Measurements from ENCODE around the gene PEAK1. TPM values are rescaled to one million over a fixed set of nuclear protein-coding genes. Genes with fewer than 3 reads are reported as not detected.

PEAK1 gene
- total and polyA plus RNA-seq, 2 donors (not counting 3 experiments of a cell fraction or from before 2014, with no cell fraction given), result 17.9 to 91.9 TPM

- ChIA-PET CTCF (interaction anchor here (1.6 to 4.7 kb wide), 2 partner anchors 80 to 126 kb away, joined by 9 to 34 read pairs; no protein-coding TSS in a partner anchor), POLR2A (no interaction called here)
- DNase-seq (ENCODE audit: low read depth, low spot score) (no peak), FAIRE-seq (no peak)
- H4K20me1 ChIP-seq (replicated peaks; ENCODE audit: control insufficient read depth, extremely low read depth, insufficient read depth, low read length), result peaks cover 21% of the 10 kb centered on the region
- no peaks in the 10 kb centered on the region for H3K27me3 ChIP-seq (ENCODE audit: control insufficient read depth in 2 of 2, insufficient read depth in 2 of 2, low read length in 2 of 2)
- no peak overlapping the region for H2AFZ ChIP-seq (ENCODE audit: low read depth, low read length)
- H3K36me3 ChIP-seq (ENCODE audit: control insufficient read depth in 2 of 2, extremely low read depth in 1 of 2, insufficient read depth in 2 of 2, low read length in 2 of 2), result no peaks in the 10 kb centered on the region
- no TSS peak for BruUV-seq (replicated peaks)
- H3K4me3 ChIP-seq (replicated peaks in 1 of 3; ENCODE audit: insufficient read depth in 1 of 3, low read depth in 1 of 3, low read length in 3 of 3), result no peak overlapping the region
- H3K27ac ChIP-seq (ENCODE audit: insufficient read depth, low read depth, low read length), result no peak overlapping the region
- dilution Hi-C loops (cut with MboI; ENCODE audit: extremely low pct_ligation_motif_present, low sequenced_read_pairs), result no loop called here
- intact Hi-C loops (cut with micrococcal nuclease), result loop anchor here (5.0 kb wide), 1 partner anchor 50 kb away; no protein-coding TSS in a partner anchor
- TF ChIP-seq MYC (IDR thresholded peaks at IDR 0.05; ENCODE audit: low read depth, low read length), result no peak
- peak; percentile 28 for TF ChIP-seq FOS (IDR thresholded peaks at IDR 0.05; ENCODE audit: borderline replicate concordance, insufficient read depth, low read length)
- TF ChIP-seq POLR2AphosphoS5 (IDR thresholded peaks at IDR 0.05; ENCODE audit: insufficient read depth, low read depth, low read length), result no peak
- no peak for TF ChIP-seq GATA2 (IDR thresholded peaks at IDR 0.05; ENCODE audit: insufficient read depth, insufficient read length, low read depth, low read length)
- TF ChIP-seq CTCF (IDR thresholded peaks at IDR 0.05; ENCODE audit: extremely low read depth in 1 of 2, insufficient read depth in 1 of 2, low read depth in 1 of 2, low read length in 2 of 2), result no peak
- H3K4me2 ChIP-seq (ENCODE audit: insufficient read depth, low read length), result peak overlapping the region; percentile 39
- no peak overlapping the region for H3K9ac ChIP-seq (replicated peaks; ENCODE audit: extremely low read depth, insufficient read depth, low read length)
- H3K4me1 ChIP-seq (ENCODE audit: control insufficient read depth, extremely low read depth, insufficient read depth, low read length), result peaks cover 40% of the 10 kb centered on the region
- peaks cover 85% of the 10 kb centered on the region for H3K79me2 ChIP-seq (ENCODE audit: control insufficient read depth, insufficient read depth, low read length)
- H3K9me3 ChIP-seq (replicated peaks; ENCODE audit: control insufficient read depth, insufficient read depth, low read length), result no peaks in the 10 kb centered on the region
- no peaks in the 10 kb centered on the region for H3K9me1 ChIP-seq (replicated peaks; ENCODE audit: control insufficient read depth, extremely low read depth, insufficient read depth, low read length)
Observed at GRCh38 chr15:77416954-77417353, 3.0 kb downstream of the PEAK1 start.

- H3K9me3 ChIP-seq (replicated peaks; ENCODE audit: control insufficient read depth, insufficient read depth, low read length), result no peaks in the 10 kb centered on the region
- ChIA-PET CTCF (interaction anchor here (1.0 to 4.7 kb wide), 4 partner anchors 66 to 127 kb away, joined by 3 to 34 read pairs (median 6); no protein-coding TSS in a partner anchor), POLR2A (no interaction called here)
- FAIRE-seq (peak; percentile 18), DNase-seq (ENCODE audit: low read depth, low spot score) (peak; percentile 27)
- H3K27ac ChIP-seq (ENCODE audit: insufficient read depth, low read depth, low read length), result no peak overlapping the region
- no peak overlapping the region for H2AFZ ChIP-seq (ENCODE audit: low read depth, low read length)
- H3K4me2 ChIP-seq (ENCODE audit: insufficient read depth, low read length), result no peak overlapping the region
- dilution Hi-C loops (cut with MboI; ENCODE audit: extremely low pct_ligation_motif_present, low sequenced_read_pairs) (no loop called here), intact Hi-C loops (cut with micrococcal nuclease) (loop anchor here (5.0 kb wide), 1 partner anchor 49 kb away; no protein-coding TSS in a partner anchor)
- H3K9me1 ChIP-seq (replicated peaks; ENCODE audit: control insufficient read depth, extremely low read depth, insufficient read depth, low read length), result no peaks in the 10 kb centered on the region
- H3K36me3 ChIP-seq (ENCODE audit: control insufficient read depth in 2 of 2, extremely low read depth in 1 of 2, insufficient read depth in 2 of 2, low read length in 2 of 2), result no peaks in the 10 kb centered on the region
- BruUV-seq (replicated peaks), result no TSS peak
- no peak overlapping the region for H3K9ac ChIP-seq (replicated peaks; ENCODE audit: extremely low read depth, insufficient read depth, low read length)
- H3K79me2 ChIP-seq (ENCODE audit: control insufficient read depth, insufficient read depth, low read length), result peaks cover 85% of the 10 kb centered on the region
- H3K4me3 ChIP-seq (replicated peaks in 1 of 3; ENCODE audit: insufficient read depth in 1 of 3, low read depth in 1 of 3, low read length in 3 of 3), result no peak overlapping the region
- peaks cover 25% of the 10 kb centered on the region for H4K20me1 ChIP-seq (replicated peaks; ENCODE audit: control insufficient read depth, extremely low read depth, insufficient read depth, low read length)
- peaks cover 32% of the 10 kb centered on the region for H3K4me1 ChIP-seq (ENCODE audit: control insufficient read depth, extremely low read depth, insufficient read depth, low read length)
- no peaks in the 10 kb centered on the region for H3K27me3 ChIP-seq (ENCODE audit: control insufficient read depth in 2 of 2, insufficient read depth in 2 of 2, low read length in 2 of 2)
- TF ChIP-seq MAX (IDR thresholded peaks at IDR 0.05; ENCODE audit: insufficient read depth, insufficient read length), result no peak
- TF ChIP-seq FOS (IDR thresholded peaks at IDR 0.05; ENCODE audit: borderline replicate concordance, insufficient read depth, low read length), result no peak
- TF ChIP-seq MYC (IDR thresholded peaks at IDR 0.05; ENCODE audit: low read depth, low read length), result no peak
- no peak for TF ChIP-seq EZH2 (IDR thresholded peaks at IDR 0.05; ENCODE audit: borderline replicate concordance, low read depth, low read length, severe bottlenecking)
- TF ChIP-seq JUN (IDR thresholded peaks at IDR 0.05; ENCODE audit: borderline replicate concordance, insufficient read depth, insufficient read length, low read depth), result no peak
- no peak for TF ChIP-seq POLR2A (IDR thresholded peaks at IDR 0.05; ENCODE audit: low read depth, low read length)
Observed at GRCh38 chr15:77416148-77416455, 3.8 kb downstream of the PEAK1 start.
